Right atrium auricular region (tissue), 2 donors: ENCODE data around the gene FMNL2. TPM values are rescaled to one million over a fixed set of nuclear protein-coding genes. Genes with fewer than 3 reads are reported as not detected.

Experiments used
- DNase-seq: peaks from one replicate; pipeline ENCODE4 v3.0.0-alpha.2; 2019; ENCODE audit warnings: low spot score
- H3K27ac ChIP-seq, 2 donors: fragments of 200-600 bp; sonication (generic); 1 replicate in 1 of 2; 2 replicates in 1 of 2; pipeline ENCODE4 v1.5.1; 2016 to 2019
- H3K27me3 ChIP-seq, 2 donors: fragments of 200-600 bp; sonication (generic); one replicate each; pipeline versions ENCODE4 v1.5.1 to v1.6.0; 2017 to 2019
- H3K36me3 ChIP-seq: fragments of 200-600 bp; sonication (generic); one replicate; pipeline ENCODE4 v1.5.1; 2016
- H3K4me1 ChIP-seq, 2 donors: fragments of 200-600 bp; sonication (generic); one replicate each; pipeline versions ENCODE4 v1.5.1 to v1.6.0; 2017 to 2019
- H3K4me3 ChIP-seq, 2 donors: fragments of 200-600 bp; sonication (generic); 1 replicate in 1 of 2; 2 replicates in 1 of 2; pipeline ENCODE4 v1.5.1; 2017 to 2019; ENCODE audit warnings: mild to moderate bottlenecking in 1 of 2, moderate library complexity in 1 of 2
- H3K9me3 ChIP-seq, 2 donors: fragments of 200-600 bp; sonication (generic); one replicate each; pipeline ENCODE4 v1.5.1; 2019
- CTCF ChIP-seq, 2 donors: fragments of 200-600 bp; sonication (generic); IDR thresholded peaks; one replicate each; pipeline ENCODE4 v1.5.1; 2019; ENCODE audit warnings: antibody characterized with exemption in 2 of 2
- total RNA-seq, 2 donors: library from RNA; depleted of rRNA; stranded (reverse); fragments of >200 nt; gene quantifications; one replicate each; pipeline ENCODE4 v1.1.0, GENCODE V29; 2016

FMNL2 gene
- total RNA-seq, 2 donors from 2014 or later = 6.0 to 11.5 TPM

DNA sequence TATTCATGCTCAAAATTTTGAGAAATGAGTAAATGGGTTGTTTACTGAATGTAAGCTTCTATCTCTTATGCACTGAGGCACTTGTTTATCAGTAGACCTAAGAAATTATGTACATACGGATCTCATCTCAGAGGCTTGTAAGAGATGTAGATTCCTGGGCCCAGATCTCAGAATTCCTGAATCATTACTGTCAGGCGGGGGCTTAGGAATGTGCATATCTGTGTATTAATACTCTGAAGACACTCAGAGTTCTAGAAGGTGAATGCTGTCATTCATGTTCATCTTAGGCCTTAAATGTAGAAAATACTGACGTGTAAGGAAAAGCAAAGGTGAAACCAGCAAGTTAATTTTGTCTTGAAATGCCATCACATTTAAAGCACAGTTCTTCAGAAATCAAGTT is 169.6 kb downstream of the FMNL2 start:
- DNase-seq = no peak
- H3K36me3 ChIP-seq = no peaks in the 10 kb centered on the region
- peaks cover 0 to 24% of the 10 kb centered on the region in 2 donors for H3K4me1 ChIP-seq
- no peak for TF ChIP-seq CTCF (IDR thresholded peaks at IDR 0.05)
- H3K4me3 ChIP-seq = no peak overlapping the region
- peak overlapping the region in 1 of 2 donors; percentile 29 for H3K27ac ChIP-seq
- H3K27me3 ChIP-seq = no peaks in the 10 kb centered on the region
- H3K9me3 ChIP-seq = no peaks in the 10 kb centered on the region

GRCh38 chr2:152505495-152505906 is 170.5 kb downstream of the FMNL2 start:
- Histone ChIP-seq H3K4me1 (peaks cover 0 to 22% of the 10 kb centered on the region in 2 donors), H3K27ac (peak overlapping the region; percentile 29 to 53), H3K4me3 (no peak overlapping the region), H3K27me3 (no peaks in the 10 kb centered on the region), H3K9me3 (no peaks in the 10 kb centered on the region), H3K36me3 (no peaks in the 10 kb centered on the region)
- no peak for TF ChIP-seq CTCF (IDR thresholded peaks at IDR 0.05)
- peak; percentile 76 for DNase-seq

GRCh38 chr2:152506843-152507242 is 171.9 kb downstream of the FMNL2 start:
- no peak for TF ChIP-seq CTCF (IDR thresholded peaks at IDR 0.05)
- no peaks in the 10 kb centered on the region for H3K36me3 ChIP-seq
- H3K27me3 ChIP-seq = no peaks in the 10 kb centered on the region
- no peak for DNase-seq
- H3K9me3 ChIP-seq = no peaks in the 10 kb centered on the region
- no peak overlapping the region for H3K4me3 ChIP-seq
- no peak overlapping the region for H3K27ac ChIP-seq
- peaks cover 0 to 16% of the 10 kb centered on the region in 2 donors for H3K4me1 ChIP-seq

- DNase-seq = no peak
- H3K27ac ChIP-seq = no peak overlapping the region
- TF ChIP-seq CTCF (IDR thresholded peaks at IDR 0.05) = no peak
- H3K36me3 ChIP-seq = no peaks in the 10 kb centered on the region
- no peaks in the 10 kb centered on the region for H3K27me3 ChIP-seq
- no peak overlapping the region for H3K4me3 ChIP-seq
- no peaks in the 10 kb centered on the region for H3K9me3 ChIP-seq
- peaks cover 0 to 16% of the 10 kb centered on the region in 2 donors for H3K4me1 ChIP-seq
These were observed 172.9 kb downstream of the FMNL2 start for GRCh38 chr2:152507907-152508306.

DNA sequence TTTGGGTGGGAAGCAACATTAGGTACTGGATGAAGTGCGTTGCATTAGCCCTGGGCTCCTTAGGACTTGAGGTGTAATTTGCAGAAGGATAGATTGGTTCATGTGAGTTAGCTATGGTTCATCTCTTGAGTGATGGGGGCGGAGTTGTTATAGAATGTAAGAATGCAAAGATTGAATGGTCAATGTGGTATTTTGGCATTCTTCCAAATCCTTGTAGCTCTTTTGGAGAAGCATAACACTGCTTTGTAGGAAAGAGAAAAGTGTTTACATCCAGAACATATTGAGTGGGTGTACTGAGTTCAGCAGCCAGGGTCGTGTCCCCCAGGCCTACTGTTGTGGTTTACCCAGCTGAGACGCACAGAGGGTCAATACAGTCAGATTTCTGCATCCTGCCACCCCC is 173.5 kb downstream of the FMNL2 start:
- no peak for DNase-seq
- no peak overlapping the region for H3K27ac ChIP-seq
- H3K27me3 ChIP-seq = no peaks in the 10 kb centered on the region
- peaks cover 0 to 16% of the 10 kb centered on the region in 2 donors for H3K4me1 ChIP-seq
- H3K36me3 ChIP-seq = no peaks in the 10 kb centered on the region
- H3K4me3 ChIP-seq = no peak overlapping the region
- no peak for TF ChIP-seq CTCF (IDR thresholded peaks at IDR 0.05)
- H3K9me3 ChIP-seq = no peaks in the 10 kb centered on the region

- TF ChIP-seq CTCF (IDR thresholded peaks at IDR 0.05) = no peak
- Histone ChIP-seq H3K27me3 (no peaks in the 10 kb centered on the region), H3K9me3 (no peaks in the 10 kb centered on the region), H3K4me1 (peaks cover 0 to 11% of the 10 kb centered on the region in 2 donors), H3K27ac (no peak overlapping the region), H3K4me3 (no peak overlapping the region), H3K36me3 (no peaks in the 10 kb centered on the region)
- no peak for DNase-seq
These were observed 175.0 kb downstream of the FMNL2 start for GRCh38 chr2:152509772-152510491.
